GM19351 (cell line): ENCODE results near the gene PUS3.

ENCODE experiments used
- ATAC-seq: cut with Tn5 transposase; IDR thresholded peaks from one replicate; pipeline ENCODE4 v1.9.1; 2021; ENCODE audit warnings: mild to moderate bottlenecking, moderate library complexity; ENCODE audit not compliant: unreplicated experiment

The PUS3 gene

GRCh38 chr11:125941619-125942611 lies 38.9 kb upstream of the PUS3 start:
- no peak for ATAC-seq

GRCh38 chr11:125941267-125941618 lies 38.2 kb upstream of the PUS3 start:
- ATAC-seq, result no peak

GRCh38 chr11:125940145-125940544 lies 37.1 kb upstream of the PUS3 start:
- ATAC-seq, result no peak

- ATAC-seq, result no peak
Observed at GRCh38 chr11:125939081-125939521, 36.1 kb upstream of the PUS3 start.

GRCh38 chr11:125938418-125938817 lies 35.4 kb upstream of the PUS3 start:
- no peak for ATAC-seq

GRCh38 chr11:125935618-125936199 lies 32.7 kb upstream of the PUS3 start:
- ATAC-seq, result no peak

GRCh38 chr11:125935056-125935455 lies 32.0 kb upstream of the PUS3 start:
- ATAC-seq, result no peak

- ATAC-seq, result no peak
Observed at GRCh38 chr11:125934473-125934872, 31.5 kb upstream of the PUS3 start.

- no peak for ATAC-seq
Observed at GRCh38 chr11:125933030-125933813, 30.2 kb upstream of the PUS3 start.

GRCh38 chr11:125932301-125932700 lies 29.3 kb upstream of the PUS3 start:
- ATAC-seq, result no peak

- ATAC-seq, result no peak
Observed at GRCh38 chr11:125931668-125932067, 28.7 kb upstream of the PUS3 start.

- ATAC-seq, result no peak
Observed at GRCh38 chr11:125931116-125931515, 28.1 kb upstream of the PUS3 start.

GRCh38 chr11:125930076-125930450 lies 27.1 kb upstream of the PUS3 start:
- ATAC-seq, result no peak

- ATAC-seq, result no peak
Observed at GRCh38 chr11:125929445-125930075, 26.6 kb upstream of the PUS3 start.

GRCh38 chr11:125926682-125927081 lies 23.7 kb upstream of the PUS3 start:
- no peak for ATAC-seq

- no peak for ATAC-seq
Observed at GRCh38 chr11:125925804-125926203, 22.8 kb upstream of the PUS3 start.

GRCh38 chr11:125925247-125925740 lies 22.3 kb upstream of the PUS3 start:
- ATAC-seq, result no peak

GRCh38 chr11:125924384-125925007 lies 21.5 kb upstream of the PUS3 start:
- ATAC-seq, result no peak

GRCh38 chr11:125923633-125924032 lies 20.6 kb upstream of the PUS3 start:
- no peak for ATAC-seq

GRCh38 chr11:125923012-125923579 lies 20.1 kb upstream of the PUS3 start:
- ATAC-seq, result peak; percentile 80
